Endothelial cell of umbilical vein (primary cell): ENCODE data around the gene PTPRE. TPM values are rescaled to one million over a fixed set of nuclear protein-coding genes. Genes with fewer than 3 reads are reported as not detected.

ENCODE experiments used
- BruUV-seq: library from RNA; stranded (reverse); fragments of 400-500 nt; replicated peaks from 2 replicates; lab custom pipeline; 2021; lab: Mats Ljungman, UMichigan
- CTCF ChIA-PET: fragments of 300-600, 350-600 bp; sonication (Branson Sonifier 250); formaldehyde crosslinking; loops from one replicate; lab custom pipeline; 2021; ENCODE audit warnings: antibody characterized with exemption, inconsistent platforms; lab: Charles Lee
- POLR2A ChIA-PET: fragments of 300-600, 350-600 bp; sonication (Branson Sonifier 250); formaldehyde crosslinking; loops from one replicate; lab custom pipeline; 2021; ENCODE audit warnings: antibody characterized with exemption, inconsistent platforms; lab: Charles Lee
- DNase-seq: peaks from one replicate; pipeline ENCODE4 v3.0.0-alpha.2; 2011; ENCODE audit warnings: low read depth, low spot score
- FAIRE-seq: peaks from 2 replicates; lab custom pipeline; 2011; peaks lifted over from hg19 to GRCh38; lab: Jason Lieb, UNC
- H2AFZ ChIP-seq: 2 replicates; pipeline ENCODE4 v1.6.0; 2012; ENCODE audit warnings: low read depth, low read length, control low read depth, inconsistent platforms
- H3K27ac ChIP-seq: 2 replicates; pipeline ENCODE4 v1.5.1; 2011; ENCODE audit warnings: low read depth, mild to moderate bottlenecking, control low read depth, low read length, moderate library complexity; ENCODE audit not compliant: insufficient read depth
- H3K27me3 ChIP-seq, 2 experiments: 2 replicates each; pipeline versions ENCODE4 v1.6.0 to v1.6.1; 2011; ENCODE audit warnings: low read length in 2 of 2, mixed read lengths in 1 of 2; ENCODE audit not compliant: control insufficient read depth in 2 of 2, insufficient read depth in 2 of 2
- H3K36me3 ChIP-seq, 2 experiments: 2 replicates in 1 of 2; 3 replicates in 1 of 2; pipeline ENCODE4 v1.5.1; 2011; ENCODE audit warnings: low read length in 2 of 2, mild to moderate bottlenecking in 1 of 2, moderate library complexity in 1 of 2; ENCODE audit not compliant: control insufficient read depth in 2 of 2, insufficient read depth in 2 of 2; ENCODE audit errors: extremely low read depth in 1 of 2
- H3K4me1 ChIP-seq: 3 replicates; pipeline ENCODE4 v1.5.1; 2011; ENCODE audit warnings: mild to moderate bottlenecking, low read length; ENCODE audit not compliant: control insufficient read depth, insufficient read depth; ENCODE audit errors: extremely low read depth
- H3K4me2 ChIP-seq: 2 replicates; pipeline ENCODE4 v1.6.1; 2011; ENCODE audit warnings: low read length, control low read depth, mixed read lengths; ENCODE audit not compliant: insufficient read depth
- H3K4me3 ChIP-seq, 3 experiments: fragments of 200-600 bp in 1 of 3; sonication (generic), shearing (Covaris generic) in 1 of 3; replicated peaks in 1 of 3; 2 replicates each; pipeline ENCODE4 v1.5.1; 2011 to 2016; ENCODE audit warnings: control low read depth in 3 of 3, low read length in 3 of 3, mild to moderate bottlenecking in 2 of 3, inconsistent platforms in 1 of 3, low read depth in 1 of 3, moderate library complexity in 1 of 3; ENCODE audit not compliant: insufficient read depth in 1 of 3
- H3K79me2 ChIP-seq: 2 replicates; pipeline ENCODE4 v1.6.0; 2012; ENCODE audit warnings: low read length, inconsistent platforms; ENCODE audit not compliant: control insufficient read depth, insufficient read depth
- H3K9ac ChIP-seq: replicated peaks from 2 replicates; pipeline ENCODE3; 2011; ENCODE audit warnings: low read length, control low read depth; ENCODE audit not compliant: insufficient read depth; ENCODE audit errors: extremely low read depth
- H3K9me1 ChIP-seq: replicated peaks from 3 replicates; pipeline ENCODE4 v1.6.0; 2011; ENCODE audit warnings: mild to moderate bottlenecking, low read length; ENCODE audit not compliant: control insufficient read depth, insufficient read depth; ENCODE audit errors: extremely low read depth
- H3K9me3 ChIP-seq: replicated peaks from 2 replicates; pipeline ENCODE4 v1.5.1; 2012; ENCODE audit warnings: low read length, inconsistent platforms; ENCODE audit not compliant: control insufficient read depth, insufficient read depth
- H4K20me1 ChIP-seq: replicated peaks from 2 replicates; pipeline ENCODE3; 2011; ENCODE audit warnings: mild to moderate bottlenecking, low read length; ENCODE audit not compliant: control insufficient read depth, insufficient read depth; ENCODE audit errors: extremely low read depth
- CTCF ChIP-seq, 2 donors: IDR thresholded peaks; 1 replicate in 1 of 2; 2 replicates in 1 of 2; pipeline ENCODE4 v1.5.1; 2011; ENCODE audit warnings: low read length in 2 of 2, mild to moderate bottlenecking in 2 of 2, moderate library complexity in 2 of 2, control low read depth in 1 of 2, inconsistent platforms in 1 of 2, low read depth in 1 of 2; ENCODE audit not compliant: insufficient read depth in 1 of 2; ENCODE audit errors: extremely low read depth in 1 of 2
- EZH2 ChIP-seq: IDR thresholded peaks from 2 replicates; pipeline ENCODE4 v1.6.1; 2012; ENCODE audit warnings: borderline replicate concordance, low read depth, mild to moderate bottlenecking, moderate library complexity, low read length, inconsistent platforms; ENCODE audit not compliant: severe bottlenecking
- FOS ChIP-seq: IDR thresholded peaks from 2 replicates; pipeline ENCODE4 v1.6.1; 2011; ENCODE audit warnings: mild to moderate bottlenecking, low read length, moderate library complexity, borderline replicate concordance; ENCODE audit not compliant: insufficient read depth
- GATA2 ChIP-seq: IDR thresholded peaks from 2 replicates; pipeline ENCODE4 v1.7.0; 2011; ENCODE audit warnings: low read depth, mild to moderate bottlenecking, moderate library complexity, mixed read lengths, low read length; ENCODE audit not compliant: insufficient read length, insufficient read depth
- JUN ChIP-seq: IDR thresholded peaks from 2 replicates; pipeline ENCODE4 v1.6.1; 2011; ENCODE audit warnings: borderline replicate concordance, low read depth; ENCODE audit not compliant: insufficient read length, insufficient read depth
- MAX ChIP-seq: IDR thresholded peaks from 2 replicates; pipeline ENCODE4 v1.6.1; 2011; ENCODE audit not compliant: insufficient read depth, insufficient read length
- MYC ChIP-seq: IDR thresholded peaks from one replicate; pipeline ENCODE4 v1.6.1; 2011; ENCODE audit warnings: mild to moderate bottlenecking, low read depth, low read length
- POLR2A ChIP-seq: IDR thresholded peaks from 2 replicates; pipeline ENCODE4 v1.6.1; 2012; ENCODE audit warnings: low read depth, mild to moderate bottlenecking, control low read depth, low read length
- POLR2AphosphoS5 ChIP-seq: IDR thresholded peaks from 2 replicates; pipeline ENCODE4 v1.6.1; 2012; ENCODE audit warnings: low read depth, mild to moderate bottlenecking, control low read depth, low read length, moderate library complexity; ENCODE audit not compliant: insufficient read depth
- dilution Hi-C: fragments of 300-500 bp; cut with MboI; formaldehyde crosslinking; loops from one replicate; pipeline ENCODE4 v1.15.0; 2019; ENCODE audit warnings: low sequenced_read_pairs; ENCODE audit not compliant: extremely low pct_ligation_motif_present
- intact Hi-C: fragments of 100-400 bp; cut with micrococcal nuclease; formaldehyde crosslinking; loops from one replicate; pipeline ENCODE4 v1.10.0; 2022
- polyA plus RNA-seq, 4 experiments: library from polyadenylated mRNA; depleted of rRNA in 3 of 4; stranded (reverse) in 3 of 4; unstranded in 1 of 4; fragments of >200 nt; gene quantifications; 2 replicates each; pipeline versions ENCODE4 v1.2.1 to v1.2.3, GENCODE V29; 2011 to 2012; ENCODE audit warnings: missing spikeins in 1 of 4
- total RNA-seq: library from RNA; stranded (reverse); gene quantifications from 2 replicates; pipeline ENCODE4 v1.2.3, GENCODE V29; 2021

The PTPRE gene
- total and polyA plus RNA-seq, 2 donors (not counting 3 experiments of a cell fraction or from before 2014, with no cell fraction given), result 37.3 to 116 TPM

DNA sequence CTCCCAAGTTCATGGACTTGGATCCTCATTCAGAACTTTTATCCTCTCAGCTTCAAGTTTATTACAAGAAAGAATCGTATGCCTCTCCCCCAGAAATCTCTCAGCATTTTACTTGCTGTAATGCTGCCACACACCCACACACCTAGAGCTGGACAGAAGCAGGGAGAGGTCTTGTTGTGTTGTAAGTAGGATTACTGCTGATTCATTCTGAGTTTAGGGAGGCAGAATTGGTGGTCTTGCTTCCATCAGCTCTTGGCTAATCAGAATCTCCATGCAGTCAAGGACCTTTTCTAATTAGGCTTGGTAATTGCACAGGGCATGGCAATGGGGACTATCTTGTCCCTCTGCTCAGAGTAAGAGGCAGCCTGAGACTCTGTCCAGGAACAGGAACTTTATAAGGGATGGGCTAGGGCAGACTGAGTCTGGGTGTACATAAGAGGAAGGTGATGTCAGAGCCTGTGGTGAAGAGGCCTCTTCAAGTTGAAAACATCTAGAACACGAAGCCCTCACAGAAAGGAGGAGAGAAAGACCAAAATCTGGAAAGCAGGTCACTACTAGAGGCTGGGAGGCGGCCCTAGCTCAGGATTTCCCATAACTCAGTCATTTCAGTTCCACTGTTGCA is 7.0 kb upstream of the PTPRE start:
- H3K79me2 ChIP-seq, result no peaks in the 10 kb centered on the region
- FAIRE-seq, result no peak
- CTCF ChIA-PET, result interaction anchor here (0.7 to 3.6 kb wide), 5 partner anchors 8 to 169 kb away, joined by 3 to 21 read pairs (median 4); no protein-coding TSS in a partner anchor
- no peaks in the 10 kb centered on the region for H3K4me1 ChIP-seq
- no peak overlapping the region for H3K27ac ChIP-seq
- no peaks in the 10 kb centered on the region for H4K20me1 ChIP-seq
- peaks cover 0 to 4% of the 10 kb centered on the region in 2 experiments for H3K27me3 ChIP-seq
- BruUV-seq, result no TSS peak
- DNase-seq, result no peak
- H3K4me2 ChIP-seq, result no peak overlapping the region
- no peaks in the 10 kb centered on the region for H3K36me3 ChIP-seq
- dilution Hi-C loops, result no loop called here
- POLR2A ChIA-PET, result no interaction called here
- H3K9me3 ChIP-seq, result no peaks in the 10 kb centered on the region
- H3K9ac ChIP-seq, result no peak overlapping the region
- TF ChIP-seq FOS (no peak), MAX (no peak), MYC (no peak), POLR2A (no peak), POLR2AphosphoS5 (no peak), CTCF (IDR thresholded peaks at IDR 0.05; ENCODE audit: extremely low read depth in 1 of 2, insufficient read depth in 1 of 2, low read depth in 1 of 2, low read length in 2 of 2) (no peak), GATA2 (no peak), EZH2 (no peak), JUN (no peak)
- intact Hi-C loops, result no loop called here
- no peak overlapping the region for H3K4me3 ChIP-seq
- H3K9me1 ChIP-seq, result no peaks in the 10 kb centered on the region
- H2AFZ ChIP-seq, result no peak overlapping the region
